NCI-H2107 treated with DMSO at 0.1 percent for 48 hours (cell line): ENCODE measurements around the gene FOXO6.

Source experiments
- DNase-seq: peaks from one replicate; lab custom pipeline; 2025; ENCODE audit not compliant: unreplicated experiment; lab: John Stamatoyannopoulos, UW

Gene FOXO6

DNA sequence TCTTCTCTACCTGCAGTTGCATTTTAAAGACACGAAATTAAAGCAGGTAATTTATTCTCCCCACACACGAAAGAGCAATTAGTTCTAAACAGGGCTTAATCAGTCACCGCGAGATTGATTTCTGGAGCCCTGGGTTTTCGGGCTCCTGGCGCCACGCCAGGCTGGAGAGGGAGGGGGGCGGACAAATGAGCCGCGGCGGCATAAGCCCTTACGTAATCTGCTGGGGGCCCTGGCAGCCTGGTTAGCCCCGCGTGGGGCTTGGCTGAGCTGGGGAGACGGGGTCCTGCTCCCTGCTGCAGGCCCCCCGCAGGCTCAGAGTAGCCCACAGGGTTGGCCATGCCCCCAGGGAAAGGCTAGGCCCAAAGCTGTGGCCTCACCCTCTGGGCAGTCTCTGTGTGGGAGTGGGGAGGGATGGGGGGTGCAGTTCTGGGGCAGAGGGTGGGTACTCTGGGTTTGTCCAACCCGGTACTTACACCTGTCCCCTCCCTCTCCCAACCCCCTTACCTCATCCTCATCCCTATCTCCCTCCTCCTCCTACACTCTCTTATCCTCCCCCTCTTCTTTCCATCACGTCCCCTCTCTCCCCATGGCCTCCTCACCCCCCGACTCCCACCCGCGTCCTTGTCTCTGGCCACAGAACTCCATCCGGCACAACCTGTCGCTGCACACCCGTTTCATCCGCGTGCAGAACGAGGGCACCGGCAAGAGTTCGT lies 19.9 kb downstream of the FOXO6 start:
- peak; percentile 94 for DNase-seq

DNA sequence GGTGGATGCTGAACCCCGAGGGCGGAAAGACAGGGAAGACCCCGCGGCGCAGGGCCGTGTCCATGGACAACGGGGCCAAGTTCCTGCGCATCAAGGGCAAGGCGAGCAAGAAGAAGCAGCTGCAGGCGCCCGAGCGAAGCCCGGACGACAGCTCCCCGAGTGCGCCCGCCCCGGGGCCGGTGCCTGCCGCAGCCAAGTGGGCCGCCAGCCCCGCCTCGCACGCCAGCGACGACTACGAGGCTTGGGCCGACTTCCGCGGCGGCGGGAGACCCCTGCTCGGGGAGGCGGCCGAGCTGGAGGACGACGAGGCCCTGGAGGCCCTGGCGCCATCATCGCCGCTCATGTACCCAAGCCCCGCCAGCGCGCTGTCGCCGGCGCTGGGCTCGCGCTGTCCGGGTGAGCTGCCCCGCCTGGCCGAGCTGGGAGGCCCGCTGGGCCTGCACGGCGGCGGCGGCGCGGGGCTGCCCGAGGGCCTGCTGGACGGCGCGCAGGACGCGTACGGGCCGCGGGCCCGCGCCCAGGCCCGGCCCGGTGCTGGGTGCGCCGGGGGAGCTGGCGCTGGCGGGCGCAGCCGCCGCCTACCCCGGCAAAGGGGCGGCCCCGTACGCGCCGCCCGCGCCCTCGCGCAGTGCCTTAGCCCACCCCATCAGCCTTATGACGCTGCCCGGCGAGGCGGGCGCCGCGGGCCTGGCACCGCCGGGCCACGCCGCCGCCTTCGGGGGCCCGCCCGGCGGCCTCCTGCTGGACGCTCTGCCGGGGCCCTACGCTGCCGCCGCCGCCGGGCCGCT lies 20.7 kb downstream of the FOXO6 start:
- DNase-seq = no peak

DNA sequence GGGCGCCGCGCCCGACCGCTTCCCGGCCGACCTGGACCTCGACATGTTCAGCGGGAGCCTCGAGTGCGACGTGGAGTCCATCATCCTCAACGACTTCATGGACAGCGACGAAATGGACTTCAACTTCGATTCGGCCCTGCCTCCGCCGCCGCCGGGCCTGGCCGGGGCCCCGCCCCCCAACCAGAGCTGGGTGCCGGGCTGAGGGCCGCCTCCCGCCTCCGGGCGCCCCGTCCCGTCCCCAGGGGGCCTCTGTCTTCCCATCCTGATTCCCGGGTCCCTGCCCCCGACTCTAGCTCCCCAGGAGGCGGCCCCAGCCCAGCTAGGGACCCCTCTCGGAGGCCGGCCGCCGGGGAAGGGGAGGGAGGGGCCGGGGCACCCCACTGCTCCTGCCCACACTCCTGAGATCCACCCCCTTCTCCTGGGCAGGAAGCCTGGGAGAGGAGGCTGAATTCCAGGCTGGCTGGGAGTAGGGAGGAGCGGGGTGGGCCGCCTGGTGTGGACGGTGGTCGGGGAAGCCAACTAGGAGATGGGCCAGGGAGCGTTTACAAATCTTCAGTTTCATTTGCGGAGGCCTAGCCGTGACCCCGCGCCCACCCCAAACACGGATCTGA lies 21.4 kb downstream of the FOXO6 start:
- no peak for DNase-seq

DNA sequence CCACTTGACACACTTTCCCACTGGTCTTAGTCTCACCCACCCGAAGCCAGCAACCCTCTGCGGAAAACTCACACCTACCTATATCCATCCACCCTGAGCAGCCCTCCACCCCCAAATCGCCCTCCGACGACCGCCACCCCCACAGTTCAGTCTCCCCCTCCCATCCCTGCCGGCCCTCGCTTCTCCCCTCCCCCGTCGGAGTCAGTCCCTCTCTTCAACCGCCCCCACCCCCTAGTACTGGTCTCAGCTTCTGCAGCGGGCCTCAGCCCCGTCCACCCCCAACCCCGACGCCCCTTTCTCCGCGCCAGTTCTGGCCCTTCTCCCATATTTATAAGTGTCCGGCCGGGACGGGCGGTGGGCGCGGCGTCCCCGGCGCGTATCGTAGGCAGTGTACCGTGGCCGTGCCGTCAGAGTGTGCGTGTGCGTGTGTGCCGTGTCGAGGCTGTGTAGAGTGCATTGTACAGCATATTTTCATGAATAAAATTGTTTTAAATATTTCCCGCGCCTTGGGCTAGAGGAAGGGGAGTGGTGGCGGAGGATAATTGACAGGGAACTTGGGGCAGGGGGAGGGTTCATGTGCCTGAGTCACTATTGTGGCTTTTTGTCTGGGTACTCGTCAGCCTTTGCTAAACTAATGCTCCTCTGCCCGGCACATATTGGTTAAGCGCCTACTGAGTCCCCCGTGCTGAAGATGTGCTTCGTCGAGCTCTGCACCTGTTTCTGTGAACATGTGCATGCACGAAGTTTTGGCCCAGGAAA lies 22.0 kb downstream of the FOXO6 start:
- DNase-seq = no peak

DNA sequence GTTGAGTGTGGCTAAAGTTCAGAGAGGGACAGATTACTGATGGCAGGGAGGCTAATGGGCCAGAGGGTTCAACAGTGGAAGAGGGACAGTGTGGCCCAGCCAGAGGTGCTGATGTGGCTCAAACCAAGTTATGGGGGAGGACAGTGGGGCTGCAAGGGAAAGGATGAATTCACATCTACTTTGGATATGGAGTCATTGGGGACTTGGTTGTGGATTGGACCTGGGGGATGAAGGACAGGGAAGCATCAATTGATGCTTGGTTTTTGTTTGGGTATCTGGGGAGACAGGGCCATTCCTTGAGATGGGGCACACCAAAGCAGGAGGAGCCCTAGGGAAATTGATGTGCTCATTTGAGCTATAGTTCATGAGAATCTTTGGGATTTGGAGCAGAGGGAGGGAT lies 23.3 kb downstream of the FOXO6 start:
- DNase-seq = no peak

DNA sequence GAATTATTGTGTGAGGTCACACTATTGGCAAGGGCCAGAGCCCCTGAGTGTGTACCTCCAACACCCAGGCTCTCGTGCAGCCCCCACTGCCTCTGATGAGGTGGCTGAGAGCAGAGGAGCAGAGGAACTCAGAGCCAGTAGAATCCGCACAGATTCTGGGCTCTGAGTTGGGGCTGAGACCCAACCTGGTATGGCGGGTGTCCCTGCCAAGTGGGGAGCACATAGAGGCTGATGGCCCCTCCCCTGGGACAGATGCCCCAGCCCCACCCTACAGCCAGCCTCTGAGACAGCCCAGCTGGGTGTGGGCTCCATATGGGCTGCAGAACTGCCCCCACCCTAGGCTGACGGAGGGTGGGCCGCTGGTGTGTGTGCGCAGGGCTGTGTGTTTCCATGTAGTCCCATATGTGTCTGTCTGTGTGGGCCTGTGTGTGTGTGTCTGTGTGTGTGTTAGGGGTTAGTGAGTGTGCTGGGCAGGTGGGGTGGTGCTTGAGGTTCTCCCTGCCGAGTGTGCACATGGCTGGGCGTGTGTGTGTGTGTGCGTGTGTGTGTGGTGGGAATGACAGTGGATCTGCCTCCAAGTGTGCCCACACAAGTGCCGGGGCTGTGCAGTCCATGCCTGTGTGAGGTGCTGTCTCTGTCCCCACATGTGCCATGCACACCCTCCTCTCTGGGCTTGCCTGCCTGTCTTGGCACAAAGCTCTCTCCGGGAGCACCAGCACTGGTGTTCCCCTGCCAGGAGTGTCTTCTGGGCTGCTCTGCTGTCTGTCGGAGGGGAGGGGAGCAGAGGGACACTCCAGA lies 24.4 kb downstream of the FOXO6 start:
- DNase-seq = no peak

DNA sequence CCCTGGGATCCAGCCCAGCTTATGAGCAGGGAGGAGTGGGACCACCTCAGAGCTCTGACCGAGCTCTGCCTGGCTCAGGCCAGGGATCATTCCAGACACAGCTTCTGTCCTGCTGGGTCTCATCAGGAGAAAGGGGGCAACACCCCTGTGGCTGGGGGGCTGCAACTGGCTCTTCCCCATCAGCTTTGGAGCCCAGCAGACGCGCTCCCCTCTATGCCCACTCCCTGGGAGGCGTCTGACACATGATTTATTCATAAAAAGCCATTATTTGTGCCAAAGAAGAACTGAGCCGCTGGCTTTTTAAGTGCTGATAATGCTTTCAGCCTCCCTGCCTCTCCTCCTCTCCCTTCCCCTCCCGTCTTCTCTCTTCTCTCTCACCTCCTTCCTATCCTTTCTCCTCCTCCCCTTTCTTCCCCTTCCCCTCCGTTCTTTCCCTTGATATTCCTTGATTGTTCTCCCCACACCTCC lies 25.0 kb downstream of the FOXO6 start:
- DNase-seq = no peak

DNA sequence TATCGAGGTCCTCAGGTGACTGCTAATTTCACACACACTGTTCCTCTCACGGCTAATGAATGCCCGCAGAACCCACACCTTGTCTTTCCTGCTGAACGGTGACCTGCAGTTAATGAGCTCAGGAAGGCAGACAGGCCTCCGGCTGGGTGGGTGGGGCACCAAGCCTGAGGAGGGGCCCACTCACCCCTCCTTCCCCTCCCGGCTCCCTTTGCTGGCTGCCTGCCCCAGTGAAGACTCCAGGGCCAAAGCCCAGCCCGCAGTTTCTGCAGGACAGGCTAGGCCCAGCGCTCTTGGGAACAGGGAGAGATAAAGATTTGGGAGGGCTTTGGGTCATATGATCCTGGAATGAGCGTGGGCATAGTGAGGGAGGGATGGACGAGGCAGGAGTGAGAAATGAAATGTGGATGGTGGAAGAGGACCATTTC lies 26.4 kb downstream of the FOXO6 start:
- peak; percentile 82 for DNase-seq

GRCh38 chr1:41388510-41388909 lies 27.3 kb downstream of the FOXO6 start:
- DNase-seq = no peak

DNA sequence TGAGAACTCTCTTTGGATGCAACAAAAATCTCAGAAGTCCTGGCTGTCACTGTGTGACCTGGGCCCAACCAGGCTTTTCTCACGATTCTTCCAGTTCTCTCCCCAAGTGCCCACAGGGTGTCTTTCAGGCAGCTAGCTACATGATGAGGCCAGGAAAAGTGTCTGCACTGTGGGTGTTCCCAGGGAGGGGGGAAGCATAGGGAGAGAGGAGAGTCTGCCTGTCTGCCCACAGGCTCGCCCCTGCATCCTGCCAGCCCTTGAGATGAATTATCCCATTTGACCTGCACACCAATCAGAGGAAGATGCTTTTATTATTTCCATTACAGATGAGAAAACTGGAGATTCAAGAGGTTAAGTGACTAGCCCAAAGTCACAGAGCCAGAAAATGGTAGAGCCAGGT lies 27.8 kb downstream of the FOXO6 start:
- no peak for DNase-seq

DNA sequence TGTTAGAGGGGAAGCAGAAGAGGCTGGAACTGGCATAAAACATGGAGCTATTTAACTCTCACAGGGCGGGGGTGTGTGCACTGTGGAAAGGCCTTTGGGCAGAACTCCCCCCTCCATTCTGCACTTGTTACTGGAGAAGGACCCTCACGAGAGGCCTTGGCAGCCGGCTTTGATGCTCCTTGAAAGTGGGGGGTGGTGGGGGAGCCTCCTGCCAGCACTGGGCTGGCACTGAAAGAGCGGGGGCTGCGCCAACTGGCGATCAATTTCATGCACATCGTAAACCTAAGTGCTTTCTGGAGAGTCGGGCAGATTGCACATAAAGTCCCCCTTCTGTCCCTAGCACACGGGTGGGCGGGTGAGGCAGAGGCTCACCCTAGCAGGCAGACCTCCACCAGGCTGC lies 28.9 kb downstream of the FOXO6 start:
- peak; percentile 62 for DNase-seq

- DNase-seq = no peak
Observed at GRCh38 chr1:41390573-41390972, 29.3 kb downstream of the FOXO6 start.

DNA sequence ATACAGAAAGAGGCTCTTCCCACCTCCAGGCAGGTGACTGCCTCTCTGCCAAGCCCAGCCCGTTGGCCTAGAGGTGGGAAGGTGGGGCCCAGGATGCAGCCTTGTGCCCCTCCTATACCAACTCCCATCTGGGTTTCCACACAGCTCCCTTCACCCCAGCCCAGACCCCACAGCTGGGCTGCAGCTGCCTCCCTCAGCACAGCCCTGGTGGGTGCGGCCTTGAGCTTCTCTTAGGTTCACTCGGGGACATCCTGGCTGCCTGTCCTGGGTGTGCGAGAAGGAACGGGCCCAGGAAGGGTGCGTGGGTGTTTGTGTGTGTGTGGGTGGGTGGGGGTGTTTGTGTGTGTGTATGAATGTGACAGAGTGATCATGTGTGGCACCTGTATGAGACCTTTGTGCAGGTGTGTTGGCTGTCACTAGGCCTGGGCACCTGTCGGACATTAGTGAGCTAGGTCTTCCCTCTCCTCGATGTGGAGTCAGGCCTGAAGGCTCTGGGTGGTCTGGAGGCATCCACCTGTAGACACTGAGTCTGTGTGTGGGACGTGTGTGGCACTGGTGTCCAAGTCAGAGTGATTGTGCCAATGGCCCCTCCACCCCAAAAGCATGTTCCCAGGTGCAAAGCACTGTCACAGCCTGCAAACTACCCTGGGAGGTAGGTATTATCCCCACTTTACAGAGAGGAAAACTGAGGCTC lies 30.7 kb downstream of the FOXO6 start:
- peak; percentile 65 for DNase-seq

- DNase-seq = no peak
Observed at GRCh38 chr1:41392528-41392924, 31.3 kb downstream of the FOXO6 start.

GRCh38 chr1:41393716-41394368 lies 32.6 kb downstream of the FOXO6 start:
- DNase-seq = no peak

- no peak for DNase-seq
Observed at GRCh38 chr1:41394369-41394744, 33.1 kb downstream of the FOXO6 start.

- DNase-seq = peak; percentile 87
Observed at GRCh38 chr1:41394959-41395956, 34.0 kb downstream of the FOXO6 start.

- DNase-seq = no peak
Observed at GRCh38 chr1:41396084-41396483, 34.9 kb downstream of the FOXO6 start.
